MCF 10A (cell line): ENCODE results near the gene TPST1. TPM values are rescaled to one million over a fixed set of nuclear protein-coding genes. Genes with fewer than 3 reads are reported as not detected.

Experiments
- BruUV-seq: library from RNA; stranded (reverse); fragments of 400-500 nt; replicated peaks from 2 replicates; lab custom pipeline; 2021; lab: Mats Ljungman, UMichigan
- CTCF ChIA-PET: fragments of 300-600 bp; sonication (Branson Sonifier 250); formaldehyde crosslinking; extraction: SDS; loops from one replicate; lab custom pipeline; 2021; ENCODE audit warnings: antibody characterized with exemption, inconsistent platforms; lab: Yijun Ruan, JAX
- POLR2A ChIA-PET: fragments of 300-600, 350-650 bp; sonication (Branson Sonifier 250); formaldehyde crosslinking; extraction: SDS; loops from one replicate; lab custom pipeline; 2020; ENCODE audit warnings: antibody characterized with exemption, inconsistent platforms; lab: Yijun Ruan, JAX
- DNase-seq: peaks from one replicate; pipeline ENCODE4 v3.0.0-alpha.2; 2018; ENCODE audit not compliant: unreplicated experiment
- H3K27ac Mint-ChIP-seq: one replicate; pipeline ENCODE4 v1.8.0; 2022; ENCODE audit warnings: mild to moderate bottlenecking, low read depth, mixed read lengths; ENCODE audit not compliant: unreplicated experiment
- H3K27me3 Mint-ChIP-seq: one replicate; pipeline ENCODE4 v1.8.0; 2022; ENCODE audit warnings: mixed read lengths; ENCODE audit not compliant: insufficient read depth, unreplicated experiment
- H3K36me3 Mint-ChIP-seq: one replicate; pipeline ENCODE4 v1.8.0; 2022; ENCODE audit warnings: mild to moderate bottlenecking, moderate library complexity, mixed read lengths; ENCODE audit not compliant: insufficient read depth, unreplicated experiment
- H3K4me1 Mint-ChIP-seq: one replicate; pipeline ENCODE4 v1.8.0; 2022; ENCODE audit warnings: mixed read lengths; ENCODE audit not compliant: insufficient read depth, unreplicated experiment
- H3K4me3 Mint-ChIP-seq: one replicate; pipeline ENCODE4 v1.8.0; 2022; ENCODE audit warnings: mild to moderate bottlenecking, moderate library complexity, mixed read lengths; ENCODE audit not compliant: unreplicated experiment
- H3K9me3 Mint-ChIP-seq: one replicate; pipeline ENCODE4 v1.8.0; 2022; ENCODE audit warnings: mixed read lengths; ENCODE audit not compliant: unreplicated experiment
- intact Hi-C: fragments of 100-400 bp; cut with micrococcal nuclease; formaldehyde crosslinking; loops from 2 replicates; pipeline ENCODE4 v1.14.1; 2022
- total RNA-seq: library from RNA; stranded (reverse); gene quantifications from 2 replicates; pipeline ENCODE4 v1.2.3, GENCODE V29; 2022
- TF ChIP-seq, protein P1 (sequence below): fragments of 200-600 bp; IDR thresholded peaks from one replicate; pipeline ENCODE4 v1.8.0; 2022; ENCODE audit warnings: antibody characterized with exemption, mild to moderate bottlenecking; ENCODE audit not compliant: unreplicated experiment

TPST1 gene
- total RNA-seq, 1 experiment from 2014 or later, result 3.2 TPM

GRCh38 chr7:66187905-66188304, 17.2 kb upstream of the TPST1 start:
- no peak for DNase-seq
- no TSS peak for BruUV-seq
- ChIA-PET POLR2A (no interaction called here), CTCF (interaction anchor here (0.6 to 0.7 kb wide), 3 partner anchors 9 to 165 kb away, joined by 3 to 5 read pairs (median 3); no protein-coding TSS in a partner anchor)
- Mint-ChIP-seq H3K27ac (no peak overlapping the region), H3K9me3 (no peaks in the 10 kb centered on the region), H3K36me3 (no peaks in the 10 kb centered on the region), H3K27me3 (no peaks in the 10 kb centered on the region), H3K4me3 (no peak overlapping the region), H3K4me1 (no peaks in the 10 kb centered on the region)
- intact Hi-C loops, result no loop called here
- TF ChIP-seq, protein P1, sequence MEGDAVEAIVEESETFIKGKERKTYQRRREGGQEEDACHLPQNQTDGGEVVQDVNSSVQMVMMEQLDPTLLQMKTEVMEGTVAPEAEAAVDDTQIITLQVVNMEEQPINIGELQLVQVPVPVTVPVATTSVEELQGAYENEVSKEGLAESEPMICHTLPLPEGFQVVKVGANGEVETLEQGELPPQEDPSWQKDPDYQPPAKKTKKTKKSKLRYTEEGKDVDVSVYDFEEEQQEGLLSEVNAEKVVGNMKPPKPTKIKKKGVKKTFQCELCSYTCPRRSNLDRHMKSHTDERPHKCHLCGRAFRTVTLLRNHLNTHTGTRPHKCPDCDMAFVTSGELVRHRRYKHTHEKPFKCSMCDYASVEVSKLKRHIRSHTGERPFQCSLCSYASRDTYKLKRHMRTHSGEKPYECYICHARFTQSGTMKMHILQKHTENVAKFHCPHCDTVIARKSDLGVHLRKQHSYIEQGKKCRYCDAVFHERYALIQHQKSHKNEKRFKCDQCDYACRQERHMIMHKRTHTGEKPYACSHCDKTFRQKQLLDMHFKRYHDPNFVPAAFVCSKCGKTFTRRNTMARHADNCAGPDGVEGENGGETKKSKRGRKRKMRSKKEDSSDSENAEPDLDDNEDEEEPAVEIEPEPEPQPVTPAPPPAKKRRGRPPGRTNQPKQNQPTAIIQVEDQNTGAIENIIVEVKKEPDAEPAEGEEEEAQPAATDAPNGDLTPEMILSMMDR, result no peak

DNA sequence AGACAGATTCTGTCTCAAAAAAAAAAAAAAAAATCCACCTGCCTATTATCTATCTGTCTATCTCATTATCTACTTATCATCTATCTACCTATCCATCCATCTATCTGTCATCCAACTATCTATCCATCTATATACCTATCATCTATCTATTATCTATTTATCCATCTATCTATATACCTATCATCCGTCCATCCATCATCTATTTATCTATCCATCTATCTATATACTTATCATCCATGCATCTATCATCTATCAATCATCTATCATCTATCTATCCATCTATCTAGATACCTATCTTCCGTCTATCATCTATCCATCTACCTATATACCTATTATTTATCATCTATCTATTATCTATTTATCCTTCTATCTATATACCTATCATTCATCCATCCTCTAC, 16.5 kb upstream of the TPST1 start:
- TF ChIP-seq, protein P1, result no peak
- BruUV-seq, result no TSS peak
- DNase-seq, result no peak
- Mint-ChIP-seq H3K36me3 (no peaks in the 10 kb centered on the region), H3K4me3 (no peak overlapping the region), H3K27ac (no peak overlapping the region), H3K4me1 (peaks cover 6% of the 10 kb centered on the region), H3K27me3 (no peaks in the 10 kb centered on the region), H3K9me3 (no peaks in the 10 kb centered on the region)
- intact Hi-C loops, result no loop called here
- ChIA-PET POLR2A (no interaction called here), CTCF (interaction anchor here (0.6 to 0.7 kb wide), 2 partner anchors 9 to 164 kb away, joined by 3 to 5 read pairs; no protein-coding TSS in a partner anchor)

GRCh38 chr7:66189695-66190503, 15.2 kb upstream of the TPST1 start:
- no peaks in the 10 kb centered on the region for H3K27me3 Mint-ChIP-seq

DNA sequence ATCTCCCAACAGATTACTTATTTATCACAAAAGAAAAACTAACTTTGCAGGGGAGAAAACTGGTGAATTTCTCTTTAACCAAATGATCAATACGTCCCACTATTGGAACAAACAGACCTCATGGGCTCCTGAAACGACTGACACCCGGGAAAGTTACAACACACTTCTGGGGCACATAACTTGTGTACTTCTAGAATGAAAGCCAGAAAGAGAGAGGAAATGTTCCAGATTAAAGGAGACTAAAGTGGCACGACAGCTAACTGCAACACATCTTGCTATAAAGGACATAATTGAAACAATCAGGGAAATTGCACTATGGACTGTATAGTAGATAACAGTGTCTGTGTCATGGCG, 14.7 kb upstream of the TPST1 start:
- H3K27me3 Mint-ChIP-seq, result no peaks in the 10 kb centered on the region
- no peak overlapping the region for H3K27ac Mint-ChIP-seq
- TF ChIP-seq, protein P1, result no peak
- no peak overlapping the region for H3K4me3 Mint-ChIP-seq
- no peaks in the 10 kb centered on the region for H3K36me3 Mint-ChIP-seq
- POLR2A ChIA-PET, result no interaction called here
- no peak for DNase-seq
- no TSS peak for BruUV-seq
- intact Hi-C loops, result no loop called here
- CTCF ChIA-PET, result no interaction called here
- no peaks in the 10 kb centered on the region for H3K9me3 Mint-ChIP-seq
- H3K4me1 Mint-ChIP-seq, result peaks cover 8% of the 10 kb centered on the region

More at GRCh38 chr7:66189695-66190503, 15.2 kb upstream of the TPST1 start:
- TF ChIP-seq, protein P1, result no peak
- CTCF ChIA-PET, result no interaction called here
- Mint-ChIP-seq H3K4me3 (no peak overlapping the region), H3K9me3 (no peaks in the 10 kb centered on the region), H3K27ac (no peak overlapping the region), H3K4me1 (peaks cover 8% of the 10 kb centered on the region), H3K36me3 (no peaks in the 10 kb centered on the region)
- BruUV-seq, result no TSS peak
- intact Hi-C loops, result no loop called here
- DNase-seq, result no peak
- POLR2A ChIA-PET, result no interaction called here
